ENCODE measurements around the gene SNAI3. TPM values are rescaled to one million over a fixed set of nuclear protein-coding genes. Genes with fewer than 3 reads are reported as not detected.

Gene SNAI3
- total and polyA plus RNA-seq, 2 experiments from 2014 or later, result 10.3 to 19.4 TPM

- no peak for TF ChIP-seq REST (IDR thresholded peaks at IDR 0.05; ENCODE audit: unreplicated experiment)
- TF ChIP-seq ZNF114 (CRISPR knock-in tag; IDR thresholded peaks at IDR 0.05), result no peak
- TF ChIP-seq POLR2AphosphoS5 (IDR thresholded peaks at IDR 0.05; ENCODE audit: low read depth), result no peak
These were observed 24.8 kb downstream of the SNAI3 start (continued) for GRCh38 chr16:88661468-88661867.

GRCh38 chr16:88659160-88659559, 27.1 kb downstream of the SNAI3 start:
- H3K4me1 Mint-ChIP-seq, result peaks cover 12% of the 10 kb centered on the region; the same call in 2 of the 3 replicates
- H3K27me3 ChIP-seq (ENCODE audit: insufficient read depth), result no peaks in the 10 kb centered on the region
- H3K4me1 ChIP-seq (ENCODE audit: insufficient read depth), result peaks cover 16% of the 10 kb centered on the region
- peaks cover 52% of the 10 kb centered on the region for H3K79me2 ChIP-seq (replicated peaks; ENCODE audit: insufficient read depth)
- peak overlapping the region; percentile 62; the same call in 1 of the 2 replicates for H3K27ac Mint-ChIP-seq
- no peak overlapping the region for H3K4me2 ChIP-seq
- H3K4me3 ChIP-seq, result no peak overlapping the region
- no peak overlapping the region for H2AFZ ChIP-seq
- H3K9me2 ChIP-seq (ENCODE audit: insufficient read depth), result no peaks in the 10 kb centered on the region
- 0 out of 2 replicates have a peak, but pooled peaks cover 9% of the 10 kb centered on the region for H3F3A ChIP-seq (replicated peaks; ENCODE audit: low read depth)
- peaks cover 35% of the 10 kb centered on the region for H4K20me1 ChIP-seq (replicated peaks; ENCODE audit: insufficient read depth)
- peaks cover 13% of the 10 kb centered on the region for H3K27me3 Mint-ChIP-seq (ENCODE audit: insufficient read depth, low read depth, poor library complexity)
- peaks cover 7% of the 10 kb centered on the region for H3K36me3 ChIP-seq (ENCODE audit: insufficient read depth)
- ATAC-seq, result no peak
- DNase-seq (ENCODE audit: low spot score), result no peak
- no peak overlapping the region for H3K4me3 Mint-ChIP-seq
- no peaks in the 10 kb centered on the region for H3K9me3 Mint-ChIP-seq
- H3K36me3 Mint-ChIP-seq (ENCODE audit: low read depth), result peaks cover 14% of the 10 kb centered on the region; the same call in 2 of the 3 replicates
- H3K27ac ChIP-seq (ENCODE audit: low read depth), result no peak overlapping the region
- TF ChIP-seq ETS1 (IDR thresholded peaks at IDR 0.05) (no peak), STAT1 (IDR thresholded peaks at IDR 0.05; ENCODE audit: unreplicated experiment) (no peak), ZNF462 (CRISPR knock-in tag; IDR thresholded peaks at IDR 0.05) (no peak), NANOG (IDR thresholded peaks at IDR 0.05; ENCODE audit: borderline replicate concordance) (no peak), JUNB (IDR thresholded peaks at IDR 0.05; ENCODE audit: unreplicated experiment) (no peak), EZH2 (IDR thresholded peaks at IDR 0.05; ENCODE audit: low read depth, unreplicated experiment) (no peak), ZNF331 (CRISPR knock-in tag; IDR thresholded peaks at IDR 0.05; ENCODE audit: low read depth) (no peak), CTCF (conservative IDR thresholded peaks at IDR 0.05; ENCODE audit: low read depth in 2 of 2) (no peak), ZNF114 (CRISPR knock-in tag; IDR thresholded peaks at IDR 0.05) (no peak), EZH2phosphoT487 (IDR thresholded peaks at IDR 0.05; ENCODE audit: unreplicated experiment) (no peak), POLR2AphosphoS5 (IDR thresholded peaks at IDR 0.05; ENCODE audit: low read depth) (no peak), CREB1 (CRISPR knock-in tag; IDR thresholded peaks at IDR 0.05; ENCODE audit: low read depth) (no peak)

Measured in GM23338 (cell line).